IPS-NIHi11 (cell line): Measurements from ENCODE around the gene GATA2.

ENCODE experiments used
- DNase-seq: peaks from one replicate; pipeline ENCODE4 v3.0.0; 2012; ENCODE audit warnings: mixed read lengths, low spot score

The GATA2 gene

DNA sequence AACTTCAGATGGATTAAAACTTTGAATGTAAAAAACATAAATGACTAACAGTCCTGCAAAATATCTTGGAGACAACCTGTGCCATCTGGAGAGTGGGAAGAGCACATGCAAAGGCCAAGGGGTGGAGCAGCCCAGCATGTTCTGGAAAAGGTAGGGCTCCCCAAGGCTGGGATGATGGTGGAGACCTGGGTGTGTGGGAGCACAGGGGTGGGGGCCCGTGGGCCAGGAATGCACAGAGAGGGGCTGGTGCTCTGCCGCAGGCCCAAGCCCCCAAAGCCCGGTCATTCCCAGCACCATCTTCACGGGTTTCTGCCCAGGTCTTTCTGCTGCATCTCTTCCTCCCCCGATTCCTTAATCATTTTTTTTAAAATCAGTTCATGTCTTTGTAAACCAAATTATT is 9.7 kb upstream of the GATA2 start:
- DNase-seq: no peak

DNA sequence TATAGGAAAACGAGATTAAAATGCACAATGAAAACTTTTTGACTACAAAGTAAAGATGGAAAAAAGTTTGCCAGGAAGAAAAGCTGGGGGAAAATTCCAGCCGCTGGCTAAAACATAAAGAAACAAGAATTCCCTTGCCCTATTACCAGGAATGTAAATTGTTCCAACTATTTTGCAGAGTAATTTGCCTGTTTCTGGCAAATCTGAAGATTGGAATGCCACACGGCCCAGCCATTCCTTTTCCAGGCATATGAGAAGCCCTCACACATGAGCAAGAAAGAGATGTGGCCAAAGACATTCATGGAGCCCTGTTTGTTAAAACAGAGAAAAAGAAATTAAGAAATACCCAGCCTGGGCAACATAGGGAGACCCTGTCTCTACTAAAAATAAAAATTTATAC is 8.4 kb upstream of the GATA2 start:
- no peak for DNase-seq

DNA sequence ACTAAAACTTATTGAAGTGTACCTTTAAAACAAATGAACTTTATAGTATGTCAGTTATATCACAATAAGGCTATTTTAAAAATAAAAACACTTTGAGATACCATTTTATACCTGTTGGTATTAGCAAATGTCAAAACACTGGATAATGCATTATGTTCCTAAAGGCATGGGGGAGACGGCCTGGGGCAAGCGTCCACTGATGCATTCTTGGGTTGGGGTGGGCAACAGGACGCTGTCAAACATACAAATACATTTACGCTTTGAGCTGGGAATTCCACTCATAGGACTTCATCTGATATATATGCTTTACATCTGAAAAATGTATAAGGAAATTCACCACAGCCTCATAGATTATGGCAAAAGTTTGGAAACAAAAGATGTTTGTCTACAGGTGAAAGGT is 7.6 kb upstream of the GATA2 start:
- no peak for DNase-seq

DNA sequence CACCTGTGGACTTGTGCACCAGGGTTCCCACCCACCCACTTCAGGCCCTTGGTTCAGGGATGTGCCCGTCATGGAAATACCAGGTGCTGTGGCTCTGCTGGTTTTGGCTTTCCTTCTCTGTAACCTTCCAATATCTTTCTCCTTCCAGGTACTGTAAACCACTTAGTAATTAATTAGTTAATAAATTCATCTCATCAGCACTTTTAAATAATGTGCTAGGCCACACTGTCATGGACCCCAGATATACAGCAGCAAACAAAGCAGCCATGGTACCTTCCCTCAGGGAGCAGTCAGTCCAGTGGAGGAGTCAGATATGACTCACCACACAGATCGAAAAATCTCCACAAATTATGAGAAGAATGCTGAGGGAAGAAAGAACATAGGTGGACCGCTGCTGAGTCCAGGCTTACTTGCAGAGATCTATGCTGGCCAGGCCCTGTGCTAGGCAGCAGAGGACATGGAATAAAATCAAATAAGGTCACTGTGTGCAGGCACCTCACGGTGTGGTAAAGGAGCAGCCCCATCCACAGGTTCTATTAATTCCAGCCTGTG is 6.8 kb upstream of the GATA2 start:
- DNase-seq: no peak

DNA sequence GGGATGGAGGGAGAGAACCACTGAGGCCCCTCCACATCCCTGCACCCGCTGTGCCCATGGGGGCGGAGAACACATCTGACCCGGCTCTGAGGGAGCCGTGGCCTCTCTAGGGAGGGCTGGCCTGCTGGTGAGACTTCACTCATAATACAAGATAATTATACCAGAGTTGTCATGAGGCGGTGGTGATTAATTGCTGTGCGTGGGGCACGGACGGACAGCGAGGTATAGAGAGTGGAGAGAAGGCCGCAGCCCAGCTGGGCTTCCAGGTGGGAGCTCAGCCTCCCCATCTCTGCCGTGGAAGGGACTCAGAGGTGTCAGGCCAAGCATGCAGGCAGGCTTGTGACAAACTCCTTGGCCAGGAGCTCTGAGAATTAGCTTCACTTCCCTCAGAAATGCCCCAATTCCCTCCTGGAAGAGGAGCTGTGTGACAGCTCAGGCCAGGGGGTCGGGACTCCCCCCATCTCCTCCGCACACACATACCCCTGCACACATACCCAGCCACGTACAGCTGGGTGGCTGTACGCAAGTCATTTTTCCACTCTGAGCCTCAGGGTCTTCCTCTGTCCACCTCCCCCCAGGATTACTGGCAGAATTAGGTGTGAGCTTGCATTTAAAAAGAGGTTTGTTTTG is 6.0 kb upstream of the GATA2 start:
- no peak for DNase-seq

DNA sequence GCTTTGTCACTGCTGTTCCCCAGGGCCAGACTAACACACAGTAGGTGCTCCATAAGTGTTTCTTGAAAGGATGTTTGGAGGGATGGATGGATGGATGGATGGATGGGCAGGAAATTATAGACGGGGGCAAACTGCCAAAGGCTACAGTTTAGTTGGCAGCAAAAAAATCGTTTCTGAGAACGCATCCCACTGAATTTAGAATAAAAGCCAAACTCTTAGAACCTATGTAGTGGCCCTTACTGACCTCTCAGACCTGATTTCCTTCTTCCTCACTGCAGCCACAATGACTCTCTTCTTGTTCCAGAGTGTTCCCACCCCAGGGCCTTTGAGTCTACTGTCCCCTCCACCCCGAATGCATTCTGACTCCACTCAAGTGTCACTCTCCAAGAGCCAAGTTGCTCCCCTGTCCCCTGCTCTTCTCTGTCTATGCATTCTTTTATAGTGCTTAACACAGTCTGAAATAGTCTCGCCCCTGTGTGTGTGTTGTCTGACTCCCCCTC is 5.2 kb upstream of the GATA2 start:
- DNase-seq: no peak

DNA sequence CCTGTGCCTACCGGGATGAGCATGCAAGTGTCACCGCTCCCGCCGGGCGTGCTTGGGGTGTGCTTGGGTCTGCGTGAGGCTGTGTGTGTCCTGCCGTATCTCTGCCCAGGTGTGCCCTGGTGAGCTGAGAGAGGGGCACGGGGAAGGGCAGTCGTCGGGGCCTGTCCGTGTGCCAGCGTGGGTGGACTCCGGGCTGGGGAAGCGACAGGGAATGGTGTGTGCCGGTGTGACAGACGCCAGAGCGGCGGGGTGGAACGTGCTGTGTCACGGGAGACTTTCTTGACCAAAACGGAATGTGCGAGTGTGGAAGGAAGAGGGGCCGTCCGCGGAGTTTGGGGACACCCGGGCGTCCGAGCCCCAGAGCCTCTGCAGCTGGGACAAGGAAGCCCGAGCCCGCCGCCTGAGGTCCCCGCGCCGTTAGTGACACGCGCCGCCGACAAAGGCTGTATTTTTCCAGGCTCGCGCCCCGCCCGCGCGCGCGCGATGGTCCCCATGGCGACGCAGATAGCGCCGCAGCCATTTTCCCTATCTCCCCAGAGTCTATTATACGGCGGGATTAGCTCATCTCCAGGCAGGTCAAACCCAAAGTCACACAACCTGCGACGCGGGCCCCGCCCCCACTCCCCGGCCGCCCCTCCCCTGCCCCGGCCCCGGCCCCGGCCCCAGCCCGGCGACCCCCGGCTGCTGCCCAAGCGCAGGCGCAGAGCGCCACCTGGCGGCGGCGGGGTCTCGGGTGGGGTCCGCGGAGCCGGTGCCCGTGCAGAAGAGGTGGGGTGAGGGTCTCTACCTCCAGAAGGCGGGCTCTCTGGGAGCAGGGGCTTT is 4.5 kb upstream of the GATA2 start:
- DNase-seq: peak; percentile 92

DNA sequence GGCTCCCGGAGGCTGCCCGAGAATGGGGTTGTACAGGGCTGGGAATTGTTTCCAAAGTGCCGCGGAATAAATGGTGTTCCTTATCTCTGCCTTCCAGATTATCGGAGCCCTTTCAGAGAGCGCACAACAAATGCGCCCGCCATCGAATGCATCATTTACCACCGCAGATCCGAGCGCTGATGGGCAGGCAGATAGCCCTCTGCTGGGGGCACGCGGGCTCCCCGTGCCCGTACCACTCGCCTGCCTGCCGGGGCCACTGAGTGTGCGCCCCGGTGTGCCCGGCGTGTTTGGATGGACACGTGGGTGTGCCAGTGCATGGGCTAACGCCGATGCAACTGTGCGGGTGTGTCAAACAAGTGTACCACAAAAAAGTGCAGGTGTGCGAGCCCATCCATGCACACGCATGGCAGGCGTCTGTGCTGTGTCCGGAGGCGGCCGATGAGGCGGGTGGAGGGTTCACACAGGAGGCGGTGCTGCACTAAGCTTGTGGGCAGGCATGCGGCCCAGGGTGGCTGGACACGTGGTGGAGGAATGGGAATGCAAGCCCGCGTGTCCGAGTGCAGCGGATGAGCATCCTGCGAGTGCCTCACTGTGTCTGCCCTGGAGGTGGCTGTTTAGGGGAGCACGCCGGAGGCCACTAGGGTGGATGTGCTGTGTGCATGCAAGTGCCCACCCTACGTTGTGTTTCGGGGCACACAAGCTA is 3.8 kb upstream of the GATA2 start:
- no peak for DNase-seq

DNA sequence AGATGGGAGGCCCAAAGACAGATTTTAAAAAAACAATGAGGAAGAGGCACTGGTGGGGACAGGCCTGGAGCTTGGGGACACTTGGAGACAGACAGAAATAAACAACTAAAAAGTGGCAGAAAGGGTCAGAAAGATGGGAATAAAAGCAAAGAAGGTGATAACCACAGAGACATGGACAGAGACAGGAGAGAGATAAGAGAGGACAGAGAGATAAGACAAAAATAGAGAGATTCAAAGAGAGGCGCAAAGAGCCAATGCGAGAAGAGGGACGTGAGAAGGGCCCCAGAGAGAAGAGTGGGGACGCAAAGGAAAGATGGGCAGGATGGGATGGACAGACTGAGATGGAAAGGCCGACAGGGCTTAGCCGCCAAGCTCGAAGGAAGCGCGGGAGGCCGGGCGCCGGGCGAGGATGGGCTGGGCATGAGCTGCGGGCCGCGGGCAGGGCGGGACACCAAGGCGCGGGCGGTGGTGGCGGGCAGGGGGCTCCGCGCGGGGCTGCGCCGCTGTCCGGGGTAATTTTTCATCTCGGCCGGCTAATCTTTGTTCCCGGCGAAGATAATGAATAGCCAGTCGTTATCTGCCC is 3.1 kb upstream of the GATA2 start:
- DNase-seq: no peak

DNA sequence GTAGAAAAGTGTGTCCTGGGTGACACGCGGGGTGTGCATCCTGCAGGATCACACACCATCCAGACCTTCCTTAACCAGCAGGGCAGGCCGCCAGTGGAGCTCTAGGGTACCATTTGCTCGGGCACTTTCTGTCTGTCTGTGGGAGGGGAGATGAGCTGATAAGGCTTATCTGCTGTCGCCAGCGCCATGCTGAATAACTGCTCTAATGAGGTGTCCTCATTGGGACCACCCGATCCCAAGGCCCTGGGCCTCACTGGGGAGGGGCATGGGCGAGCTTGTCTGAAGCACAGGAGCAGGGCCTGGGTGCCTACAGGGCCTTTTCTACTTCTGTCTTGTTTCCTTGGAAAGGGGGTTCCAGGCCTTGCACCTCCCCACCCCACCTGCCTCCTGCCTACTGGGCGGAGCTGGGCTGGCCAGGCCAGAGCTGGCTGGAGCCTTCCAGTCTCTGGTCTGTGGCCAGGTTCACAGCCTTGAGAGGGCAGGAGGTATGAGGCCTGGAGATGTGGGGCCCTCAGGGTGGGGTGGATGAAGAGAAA is 2.5 kb upstream of the GATA2 start:
- no peak for DNase-seq

DNA sequence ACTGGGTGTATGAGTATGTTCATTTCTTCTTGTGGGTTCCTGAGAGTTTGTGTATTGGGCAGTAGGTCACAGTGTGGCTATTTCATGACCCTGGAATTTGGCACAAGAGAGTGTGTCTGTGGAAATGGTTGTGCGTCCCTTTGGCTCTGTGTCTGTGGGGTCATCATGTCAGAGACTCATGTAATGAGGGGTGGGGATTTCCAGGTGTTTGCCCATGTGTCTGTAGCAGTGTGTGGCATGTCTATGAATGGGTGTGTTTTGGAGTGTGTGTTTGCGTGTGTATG is 1.3 kb upstream of the GATA2 start:
- DNase-seq: no peak

DNA sequence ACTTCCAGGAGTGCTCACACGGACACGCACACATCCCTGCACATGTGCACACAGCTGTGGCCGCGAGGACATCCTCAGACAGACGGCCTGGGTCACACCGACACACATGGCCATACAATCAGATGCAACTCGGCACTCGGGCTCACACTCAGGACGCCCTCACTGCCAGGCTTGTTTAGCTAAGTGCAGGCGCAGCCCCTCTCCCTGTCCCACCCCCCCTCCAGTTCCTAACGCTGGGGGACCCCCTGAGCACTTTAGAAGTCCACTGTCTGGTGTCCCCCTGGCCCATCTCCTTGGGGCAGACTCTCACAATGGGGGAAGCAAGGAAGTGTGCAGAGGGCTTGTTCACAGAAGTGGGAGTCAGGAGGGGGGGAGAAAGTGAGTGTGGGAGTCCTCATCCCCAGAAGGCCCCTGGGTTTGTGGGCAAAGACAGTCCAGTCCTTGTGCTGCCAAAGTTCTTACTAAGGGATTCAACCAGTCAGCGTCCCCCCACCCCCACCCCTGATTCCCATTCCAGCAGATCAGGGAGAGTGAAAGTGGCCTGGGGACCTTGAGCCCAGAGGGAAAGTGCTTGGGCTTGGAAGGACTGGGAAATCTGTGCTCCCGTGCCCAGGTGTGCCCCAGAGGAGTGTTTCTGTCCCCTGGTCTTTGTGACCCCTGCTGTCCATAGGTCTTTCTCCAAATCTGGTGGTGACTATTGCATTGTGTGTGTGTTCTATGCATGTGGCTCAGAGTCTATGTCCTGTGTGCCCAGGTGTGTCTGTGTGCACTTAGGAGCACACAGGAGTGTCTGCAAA is 767 bp upstream of the GATA2 start:
- DNase-seq: no peak

DNA sequence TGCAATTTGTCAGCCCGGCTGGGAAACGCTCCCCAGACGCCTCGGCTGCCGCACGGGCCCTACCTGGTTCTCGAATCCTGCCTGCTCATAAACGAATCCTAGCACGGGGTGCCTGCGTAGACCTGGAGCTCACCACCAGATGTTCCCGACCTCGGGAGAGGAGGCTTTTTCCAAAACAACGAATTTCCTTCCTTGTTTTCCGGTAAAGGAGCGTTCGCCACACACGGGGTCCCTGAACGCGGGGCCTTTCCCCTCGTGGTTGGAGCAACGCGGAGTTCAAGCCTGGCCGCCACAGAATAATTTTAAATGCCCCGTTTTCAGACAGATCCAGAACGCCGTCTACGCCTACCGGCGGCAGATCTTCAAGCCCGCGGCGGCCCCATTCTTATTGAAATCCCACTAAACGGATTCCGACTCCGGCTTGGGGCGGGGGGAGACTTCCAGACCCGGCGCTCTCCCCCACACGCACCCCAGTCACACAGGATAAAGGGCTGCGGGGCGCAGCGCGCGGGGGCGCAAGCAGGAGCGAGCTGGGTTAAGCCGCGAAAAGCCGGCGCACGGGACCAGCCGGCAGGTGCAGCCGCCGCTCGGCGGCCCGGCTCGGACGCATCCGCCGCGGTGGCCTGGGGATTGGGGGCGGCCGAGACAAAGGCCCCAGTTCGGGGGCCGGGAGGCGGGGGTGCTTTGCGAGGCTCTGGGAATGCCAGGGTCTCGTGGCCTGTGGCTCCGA is 895 bp downstream of the GATA2 start:
- no peak for DNase-seq

DNA sequence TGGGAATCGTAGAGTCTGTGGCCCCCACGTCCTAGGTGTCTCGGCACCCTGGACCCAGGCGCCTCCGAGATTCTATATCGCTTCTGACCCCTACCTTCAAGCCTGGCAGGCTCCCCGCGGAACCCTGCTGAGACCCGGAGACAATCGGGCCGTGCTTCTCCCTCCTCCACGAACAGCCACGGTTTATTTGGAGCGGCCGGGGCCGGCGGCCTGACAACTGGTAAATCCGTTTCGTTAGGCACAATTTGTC is 1.4 kb downstream of the GATA2 start:
- DNase-seq: no peak

DNA sequence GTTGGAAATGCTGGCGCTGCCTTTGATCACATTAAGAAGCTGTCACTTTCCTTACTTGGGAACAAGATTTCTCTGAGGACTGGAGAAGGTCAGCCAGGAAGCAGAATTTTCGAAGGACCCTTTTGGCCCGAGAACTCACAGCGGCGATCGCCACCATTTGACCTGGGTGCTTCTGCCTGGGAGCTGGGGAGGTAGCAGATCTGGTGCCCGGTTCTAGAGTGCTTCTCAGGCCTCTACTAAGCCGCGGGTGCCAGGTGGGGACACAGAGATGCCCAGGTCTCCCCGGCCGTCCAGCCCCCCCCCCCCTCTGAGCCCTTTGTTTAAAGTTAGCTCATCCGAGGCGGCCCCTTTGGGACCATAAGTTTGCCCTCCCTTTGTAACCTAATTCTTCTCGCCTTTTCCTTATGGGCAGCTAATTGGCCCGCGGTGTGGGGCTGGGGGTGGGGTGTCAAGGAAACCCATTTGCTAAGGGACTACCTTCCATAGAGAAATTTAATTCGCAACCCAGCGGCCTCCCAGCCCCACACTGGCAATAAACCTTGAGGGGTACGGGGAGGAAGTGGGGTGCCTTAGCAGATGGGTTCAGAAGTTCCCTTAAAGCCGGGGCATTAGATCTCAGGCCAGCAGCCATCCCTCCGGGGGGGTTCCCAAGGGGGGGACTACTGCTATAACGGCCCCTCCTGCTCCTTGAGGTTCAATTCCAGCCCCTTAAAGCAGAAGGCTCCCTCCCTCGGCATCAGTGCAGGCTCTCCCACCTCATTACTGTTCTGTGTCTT is 1.9 kb downstream of the GATA2 start:
- no peak for DNase-seq

DNA sequence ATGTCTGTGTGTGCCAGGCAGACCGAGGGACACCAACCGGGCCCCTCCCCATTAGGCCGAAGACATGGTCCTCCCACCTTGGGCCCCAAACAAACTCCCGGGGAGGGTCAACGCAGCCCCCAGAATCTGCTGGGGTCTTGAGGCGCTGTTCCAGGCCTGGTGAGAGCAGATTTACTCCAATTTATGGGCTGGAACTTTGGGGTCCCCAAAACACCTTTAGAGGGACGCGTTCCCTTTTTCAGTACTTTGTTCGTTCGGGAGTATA is 2.4 kb downstream of the GATA2 start:
- no peak for DNase-seq

DNA sequence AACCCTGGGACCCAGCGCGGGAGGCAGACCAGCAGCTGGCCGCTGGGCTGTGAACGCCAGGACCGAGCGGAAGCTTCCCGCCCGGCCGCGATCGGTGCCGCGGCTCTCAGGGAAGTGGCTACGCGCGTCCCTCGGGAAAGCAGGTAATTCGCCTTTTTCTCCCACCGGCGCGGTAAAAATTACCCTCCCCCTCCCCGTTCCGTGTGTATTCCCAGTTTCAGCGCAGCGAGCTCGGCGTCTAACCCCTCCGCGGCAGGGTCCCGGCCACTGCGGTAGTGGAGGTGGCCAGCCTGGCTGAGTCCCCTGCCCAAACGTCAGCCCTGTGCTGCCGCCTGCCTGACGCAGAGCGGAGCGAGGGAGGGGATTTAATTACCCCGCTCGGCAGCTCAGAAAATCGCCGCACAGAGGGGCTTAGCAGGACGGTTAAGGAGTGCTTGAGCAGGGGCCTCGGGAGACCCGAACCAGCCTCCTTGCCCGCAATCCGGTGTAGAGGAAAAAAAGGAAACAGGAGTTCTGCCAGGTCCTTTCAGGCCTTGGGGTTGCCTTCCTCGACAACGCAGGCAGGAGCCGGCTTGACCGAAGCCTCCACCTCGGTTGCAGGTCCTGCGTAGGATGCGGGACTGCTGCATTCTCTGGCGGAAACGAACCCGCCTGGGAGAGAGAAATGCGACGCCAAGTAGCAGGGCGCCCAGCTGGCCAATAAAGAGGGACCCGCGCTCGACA is 2.9 kb downstream of the GATA2 start:
- no peak for DNase-seq

DNA sequence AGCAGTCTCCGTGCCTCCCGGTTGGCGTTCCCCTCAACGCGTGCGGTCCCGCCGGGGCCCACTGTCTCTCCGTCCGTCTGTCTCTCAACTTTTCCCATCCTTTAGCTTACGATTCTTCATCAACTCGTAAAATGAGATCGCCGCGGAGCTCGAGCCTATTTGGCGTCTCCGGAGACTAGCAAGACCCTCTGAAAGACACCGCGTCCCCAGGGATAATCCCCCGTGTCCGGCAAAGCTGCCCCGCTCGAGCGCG is 3.4 kb downstream of the GATA2 start:
- DNase-seq: no peak

DNA sequence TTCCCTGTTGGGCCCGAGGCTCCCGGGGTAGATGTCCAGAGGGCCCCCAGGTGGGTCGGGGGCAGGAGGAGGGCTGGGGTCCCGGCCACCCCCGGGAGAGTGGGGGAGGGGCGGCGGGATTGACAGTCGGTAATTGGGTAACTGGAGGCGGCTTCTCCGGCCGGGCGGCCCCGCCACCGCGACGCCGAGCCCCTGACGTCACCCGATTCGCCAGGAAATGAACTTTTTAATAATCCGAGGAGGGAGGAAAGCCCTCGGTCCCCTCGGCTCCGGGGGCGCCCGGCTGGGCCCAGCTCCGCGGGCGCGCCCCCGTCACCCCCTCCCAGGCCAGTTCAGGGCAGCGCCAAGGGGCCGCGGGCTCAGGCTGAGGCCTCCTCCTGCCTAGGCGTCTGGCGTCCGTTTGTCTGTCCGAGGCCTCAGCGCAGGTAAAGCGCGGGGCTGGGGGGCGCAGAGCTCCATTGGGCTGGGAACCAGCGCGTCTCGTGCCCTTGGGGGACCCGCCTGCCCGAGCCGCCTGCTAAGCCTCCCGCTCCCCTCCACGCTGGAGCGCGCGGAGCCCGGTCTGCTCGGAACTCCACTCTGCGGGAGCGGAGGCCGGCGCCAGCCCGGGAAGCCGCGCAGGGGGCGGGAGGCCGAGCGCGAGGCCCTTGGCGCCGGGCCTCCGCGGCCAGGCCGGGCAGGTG is 3.9 kb downstream of the GATA2 start:
- peak; percentile 64 for DNase-seq

DNA sequence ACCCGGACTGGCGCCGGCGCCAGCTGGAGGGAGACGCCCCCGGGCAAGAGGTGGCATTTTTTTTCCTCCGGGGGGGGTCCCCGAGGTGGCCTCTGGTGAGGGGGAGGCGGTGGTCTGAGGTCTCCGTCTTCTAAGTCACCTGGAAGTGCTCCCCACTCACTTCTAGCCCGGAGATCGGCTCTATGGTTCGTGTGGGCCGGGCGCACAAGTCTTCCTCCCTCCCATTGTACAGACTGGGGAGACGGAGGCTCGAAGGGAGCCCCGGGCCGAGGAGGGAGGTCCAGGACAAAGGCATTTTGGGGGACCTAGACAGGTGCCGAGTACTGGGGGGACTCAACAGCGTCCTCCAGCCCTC is 4.4 kb downstream of the GATA2 start:
- no peak for DNase-seq
